NCI-H2171 (cell line): ENCODE measurements around the gene RGMB.

Source experiments
- DNase-seq: peaks from one replicate; lab custom pipeline; 2025; lab: John Stamatoyannopoulos, UW

Gene RGMB

GRCh38 chr5:98827588-98828284 lies 54.3 kb downstream of the RGMB start:
- DNase-seq, result no peak

DNA sequence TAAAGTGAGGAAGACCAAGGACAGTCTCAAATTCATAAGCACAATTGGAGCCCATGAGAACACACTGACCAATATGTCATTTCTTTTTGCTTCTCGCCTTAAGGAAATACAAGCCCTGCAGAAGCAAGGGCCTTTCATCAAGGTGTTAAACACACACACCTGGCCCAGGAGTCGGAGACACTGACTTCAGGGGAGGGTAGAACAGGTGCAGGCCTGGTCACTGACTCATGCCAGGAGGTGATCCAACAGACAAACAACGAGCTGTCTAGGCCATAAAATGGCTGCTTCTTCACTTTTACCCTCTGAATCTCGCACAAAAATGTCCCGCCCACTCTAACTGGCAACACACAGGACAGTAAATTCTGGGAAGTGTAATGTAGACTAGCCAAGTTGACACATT lies 62.7 kb downstream of the RGMB start:
- DNase-seq, result no peak

- no peak for DNase-seq
Measured at GRCh38 chr5:98839469-98840383, 66.3 kb downstream of the RGMB start.

- no peak for DNase-seq
Measured at GRCh38 chr5:98840946-98841345, 67.5 kb downstream of the RGMB start.

- DNase-seq, result no peak
Measured at GRCh38 chr5:98843481-98843880, 70.0 kb downstream of the RGMB start.

GRCh38 chr5:98844865-98845264 lies 71.4 kb downstream of the RGMB start:
- no peak for DNase-seq

- DNase-seq, result no peak
Measured at GRCh38 chr5:98845878-98846277, 72.4 kb downstream of the RGMB start.
